ENCODE data around the gene CCDC30.

- TF ChIP-seq CTCF (IDR thresholded peaks at IDR 0.05), result no peak
- TF ChIP-seq POLR2A (IDR thresholded peaks at IDR 0.05), result no peak
Observed at GRCh38 chr1:42420121-42420520, 43.0 kb upstream of the CCDC30 start.
